ENCODE results near the gene SH2B2.
"Not testable (repeated sequence)": the region's sequence is repeated elsewhere in the genome, so short reads cannot be mapped to it uniquely, and the experiment has no call there.

Gene SH2B2

DNA sequence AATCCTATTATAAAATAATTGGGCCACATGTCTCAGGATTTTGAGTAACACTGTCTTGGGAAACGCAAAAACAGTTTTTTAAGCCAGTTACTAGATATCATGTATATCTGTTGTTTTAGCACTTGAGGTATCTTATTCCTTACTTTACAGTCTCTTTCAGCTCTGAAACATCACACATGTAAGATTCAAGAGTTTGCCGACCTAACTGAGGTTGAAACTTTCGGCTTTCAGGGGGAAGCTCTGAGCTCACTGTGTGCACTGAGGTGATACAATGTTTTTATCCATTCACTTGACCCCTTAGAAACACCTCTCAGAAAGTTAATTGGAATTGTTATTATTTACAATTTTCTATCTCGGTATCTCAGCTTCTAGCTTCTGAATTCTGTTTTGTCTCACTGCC is 50.8 kb downstream of the SH2B2 start:
- DNase-seq, result not testable (repeated sequence)

DNA sequence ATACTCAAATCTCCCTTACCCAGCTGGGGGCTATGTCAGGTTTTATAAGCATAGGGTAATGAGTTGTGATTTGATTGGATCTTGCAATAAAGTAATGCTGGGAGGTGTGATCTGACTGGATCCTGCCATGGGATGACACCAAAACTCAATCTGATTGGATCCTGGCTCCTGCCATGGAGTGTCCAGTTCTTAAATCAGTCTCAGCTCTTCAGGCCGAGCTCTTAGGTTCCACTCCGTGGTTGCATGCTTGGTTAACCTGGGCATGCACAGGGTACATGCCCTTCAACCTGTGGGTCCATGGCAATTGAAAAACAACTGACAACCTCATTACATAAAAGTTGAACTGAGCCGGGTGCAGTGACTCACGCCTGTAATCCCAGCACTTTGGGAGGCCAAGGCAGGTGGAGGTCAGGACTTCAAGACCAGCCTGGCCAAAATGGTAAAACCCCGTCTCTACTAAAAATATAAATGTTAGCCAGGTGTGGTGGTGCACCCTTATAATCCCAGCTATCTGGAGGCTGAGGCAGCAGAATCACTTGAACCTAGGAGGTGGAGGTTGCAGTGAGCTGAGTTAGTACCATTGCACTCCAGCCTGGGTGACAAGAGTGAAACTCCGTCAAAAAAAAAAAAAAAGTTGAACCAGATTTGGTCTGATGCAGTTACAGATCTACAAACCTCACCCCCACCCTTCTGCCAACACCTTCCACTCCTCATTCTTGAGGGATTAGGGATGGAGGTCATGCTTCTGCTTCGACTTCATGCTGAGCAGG is 54.1 kb downstream of the SH2B2 start:
- DNase-seq, result not testable (repeated sequence)

DNA sequence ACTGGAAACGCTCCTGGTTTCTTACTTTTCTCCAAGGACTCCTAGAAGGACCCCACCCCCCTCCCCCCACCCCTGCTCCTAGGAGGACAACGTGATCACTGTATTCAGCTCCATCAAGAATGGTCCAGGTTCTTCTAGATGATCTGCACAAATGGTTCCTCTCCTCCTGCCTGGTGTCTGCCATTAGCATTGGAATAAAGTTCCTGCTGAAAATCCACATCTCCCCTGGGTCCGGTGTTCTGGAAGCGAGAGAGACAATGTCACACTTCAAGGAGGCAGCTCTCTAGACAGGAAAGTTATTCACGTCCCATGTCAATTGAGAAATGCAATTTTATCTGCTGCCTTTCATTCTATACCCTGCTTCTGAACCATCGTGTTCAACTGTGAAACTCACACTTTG is 60.3 kb downstream of the SH2B2 start:
- not testable (repeated sequence) for DNase-seq

DNA sequence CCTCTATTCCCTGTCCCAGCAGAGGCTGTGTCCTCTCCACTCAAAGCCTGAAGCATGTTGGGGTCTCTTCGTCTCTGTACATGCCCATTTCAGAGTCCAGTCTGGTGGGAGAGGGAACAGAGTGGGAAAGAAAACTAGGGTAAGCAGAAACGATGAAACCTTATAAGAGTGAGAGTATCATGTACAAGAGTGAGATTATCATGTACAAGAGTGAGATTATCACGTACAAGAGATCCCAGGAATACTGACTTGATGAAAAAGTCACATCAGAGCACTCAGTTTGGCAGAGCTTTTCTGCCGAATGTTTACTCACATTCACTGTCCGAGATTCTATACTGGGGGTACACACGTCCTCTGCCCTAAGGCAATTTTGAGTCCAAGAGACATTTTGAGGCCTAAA is 69.7 kb downstream of the SH2B2 start, which contains the start of gene SPDYE6:
TSS of gene SPDYE6 (minus strand) at position 101 of the 400 bp plus-strand sequence. CDS start 421 bp downstream, outside the sequence.
- DNase-seq, result not testable (repeated sequence)

DNA sequence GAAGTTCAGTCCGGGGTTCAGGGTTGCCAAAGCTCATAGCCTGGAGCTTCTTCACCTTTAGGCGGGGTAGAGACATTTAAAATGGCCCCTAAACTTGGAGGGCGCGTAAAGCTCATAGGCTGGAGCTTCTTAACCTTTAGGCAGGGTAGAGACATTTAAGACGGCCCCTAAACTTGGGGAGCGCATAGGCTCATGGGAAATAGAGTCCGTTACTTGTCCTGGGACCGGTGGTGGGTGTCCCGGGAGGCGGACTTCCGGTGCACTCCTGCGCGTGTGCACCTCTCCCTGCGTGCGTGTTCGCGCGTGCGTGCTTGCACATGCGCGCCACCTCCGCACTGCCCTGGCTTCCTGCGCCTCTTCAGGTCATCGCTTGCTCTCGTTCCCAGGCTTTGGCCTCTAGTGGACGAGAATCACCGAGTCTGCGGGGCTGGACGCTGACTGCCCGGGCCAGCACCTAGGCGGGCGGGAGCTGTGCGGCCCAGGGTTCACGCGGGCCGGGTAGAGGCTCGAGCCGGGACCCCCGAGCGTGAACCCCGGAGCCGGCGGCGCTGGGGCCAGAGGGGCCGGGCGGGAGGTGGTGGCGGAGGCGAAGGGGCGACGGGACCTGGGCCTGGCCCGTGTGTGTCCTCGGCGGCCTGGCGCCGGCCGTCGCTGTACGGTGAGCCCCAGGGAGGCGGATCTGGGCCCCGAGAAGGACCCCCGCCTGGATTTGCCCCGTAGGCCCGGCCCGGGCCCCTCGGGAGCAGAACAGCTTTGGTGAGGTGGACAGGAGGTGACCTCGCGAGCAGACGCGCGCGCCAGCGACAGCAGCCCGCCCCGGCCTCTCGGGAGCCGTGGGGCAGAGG is 77.1 kb downstream of the SH2B2 start:
- DNase-seq, result peak; percentile 86

DNA sequence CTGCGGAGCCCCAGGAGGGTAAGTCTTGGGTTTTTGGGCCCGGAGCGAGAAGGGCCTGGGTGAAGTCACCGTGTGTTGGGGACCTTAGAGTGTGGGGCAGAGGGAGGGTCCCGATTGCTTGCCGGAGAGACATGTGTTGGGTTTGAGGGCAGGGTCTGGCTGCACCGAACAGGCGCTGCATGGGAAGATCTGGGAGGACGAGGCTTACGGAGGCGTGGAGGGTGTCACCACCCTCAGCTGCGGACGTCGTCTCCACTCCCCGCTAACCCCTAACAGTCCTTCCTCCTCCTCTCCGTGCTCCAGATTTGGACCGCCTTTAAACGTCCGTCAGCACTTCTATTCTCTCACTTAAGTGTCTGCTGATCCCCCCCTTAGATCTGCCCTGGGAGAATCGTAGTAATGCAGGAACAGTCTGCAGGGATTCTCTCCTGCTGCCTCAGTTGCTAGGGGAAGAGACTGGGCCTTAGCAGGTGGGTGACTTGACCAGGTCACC is 77.8 kb downstream of the SH2B2 start:
- not testable (repeated sequence) for DNase-seq

DNA sequence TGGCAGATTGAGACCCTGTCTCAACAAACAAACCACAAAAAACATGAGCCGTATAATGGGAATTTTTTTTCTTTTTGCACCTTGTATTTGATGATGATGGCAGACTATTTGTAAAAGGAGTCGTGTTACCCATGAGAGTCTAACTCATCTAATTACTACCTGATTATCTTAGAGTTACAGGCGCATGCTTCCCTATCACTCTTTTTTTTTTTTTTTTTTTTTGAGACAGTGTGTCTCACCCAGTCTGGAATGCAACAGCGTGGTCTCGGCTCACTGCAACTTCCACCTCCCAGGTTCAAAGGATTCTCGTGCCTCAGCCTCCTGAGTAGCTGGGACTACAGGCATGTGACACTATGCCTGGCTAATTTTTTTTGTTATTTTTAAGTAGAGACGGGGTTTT is 78.7 kb downstream of the SH2B2 start:
- DNase-seq, result not testable (repeated sequence)

DNA sequence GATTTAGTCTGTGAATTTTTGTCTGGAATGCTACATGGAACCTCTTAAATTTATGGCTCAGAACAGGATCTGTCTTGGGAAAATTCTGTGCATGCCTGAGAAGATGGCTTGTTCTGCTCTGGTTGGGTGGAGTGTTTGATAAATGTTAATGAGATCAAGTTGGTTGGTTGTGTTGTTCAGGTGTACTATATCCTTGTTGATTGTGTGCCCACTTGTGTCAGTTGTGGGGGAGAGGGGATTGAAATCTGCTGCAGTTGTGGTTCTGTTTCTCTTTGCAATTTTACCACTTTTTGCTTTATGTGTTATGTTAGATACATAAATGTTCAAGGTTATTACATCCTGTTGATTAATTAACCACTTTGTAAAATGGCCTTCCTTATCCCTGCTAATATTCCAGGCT is 83.4 kb downstream of the SH2B2 start:
- DNase-seq, result not testable (repeated sequence)
